WTC11 (cell line): ENCODE results near the gene PNCK.

Source experiments
- AR ChIP-seq: fragments of 250-450 bp; sonication (Bioruptor Pico); IDR thresholded peaks from 2 replicates; pipeline ENCODE4 v1.9.0; 2021; ENCODE audit warnings: mild to moderate bottlenecking
- CREM ChIP-seq: sonication (generic); formaldehyde crosslinking; IDR thresholded peaks from 2 replicates; pipeline ENCODE4 v1.8.1; 2022; ENCODE audit warnings: mild to moderate bottlenecking, missing genetic modification reagents, moderate library complexity
- CTCF ChIP-seq: fragments of 200-600 bp; IDR thresholded peaks from 2 replicates; pipeline ENCODE4 v1.8.0; 2022; ENCODE audit warnings: antibody characterized with exemption
- MAX ChIP-seq: sonication (generic); formaldehyde crosslinking; IDR thresholded peaks from 2 replicates; pipeline ENCODE4 v1.8.0; 2022; ENCODE audit warnings: mild to moderate bottlenecking, missing genetic modification reagents
- SP1 ChIP-seq: sonication (generic); formaldehyde crosslinking; conservative IDR thresholded peaks from 2 replicates; pipeline ENCODE4 v1.8.1; 2022; ENCODE audit warnings: missing genetic modification reagents
- USF2 ChIP-seq: sonication (generic); formaldehyde crosslinking; IDR thresholded peaks from 2 replicates; pipeline ENCODE4 v1.8.1; 2023; ENCODE audit warnings: mild to moderate bottlenecking, missing genetic modification reagents, moderate library complexity
- ZNF138 ChIP-seq: sonication (generic); formaldehyde crosslinking; conservative IDR thresholded peaks from 2 replicates; pipeline ENCODE4 v1.8.1; 2022; ENCODE audit warnings: mild to moderate bottlenecking, moderate library complexity, missing genetic modification reagents
- ZNF512 ChIP-seq: sonication (generic); formaldehyde crosslinking; IDR thresholded peaks from 2 replicates; pipeline ENCODE4 v1.8.1; 2022; ENCODE audit warnings: missing genetic modification reagents, borderline replicate concordance

GRCh38 chrX:153650959-153651358 lies 22.7 kb downstream of the PNCK start:
- no peak for TF ChIP-seq AR (CRISPR knock-in tag)
- TF ChIP-seq CTCF: no peak
- TF ChIP-seq ZNF138 (CRISPR knock-in tag): no peak
- no peak for TF ChIP-seq SP1 (CRISPR knock-in tag)
- TF ChIP-seq CREM (CRISPR knock-in tag): no peak
- no peak for TF ChIP-seq USF2
- no peak for TF ChIP-seq MAX (CRISPR knock-in tag)
- TF ChIP-seq ZNF512 (CRISPR knock-in tag): no peak
